Endodermal cell (in vitro differentiated cells): Measurements from ENCODE around the gene ECSIT. TPM values are rescaled to one million over a fixed set of nuclear protein-coding genes. Genes with fewer than 3 reads are reported as not detected.

Experiments
- DNase-seq: peaks from one replicate; pipeline ENCODE4 v3.0.0-alpha.2; 2017
- H3K27ac ChIP-seq: 2 replicates; pipeline ENCODE4 v1.5.1; 2013; ENCODE audit warnings: mild to moderate bottlenecking, low read depth, low read length, moderate library complexity
- H3K27me3 ChIP-seq: 2 replicates; pipeline ENCODE4 v1.6.1; 2013; ENCODE audit warnings: mild to moderate bottlenecking, low read length, moderate library complexity; ENCODE audit not compliant: insufficient read depth, control insufficient read depth, poor library complexity, severe bottlenecking
- H3K36me3 ChIP-seq: 2 replicates; pipeline ENCODE4 v1.7.0; 2013; ENCODE audit warnings: mild to moderate bottlenecking, low read length, moderate library complexity; ENCODE audit not compliant: control insufficient read depth, insufficient read depth
- H3K4me1 ChIP-seq: one replicate; pipeline ENCODE4 v1.7.0; 2013; ENCODE audit warnings: low read length; ENCODE audit not compliant: control insufficient read depth, insufficient read depth
- H3K4me3 ChIP-seq: 2 replicates; pipeline ENCODE4 v1.5.1; 2013; ENCODE audit warnings: mild to moderate bottlenecking, low read length, moderate library complexity
- H3K9ac ChIP-seq: 2 replicates; pipeline ENCODE4 v1.6.1; 2013; ENCODE audit warnings: mild to moderate bottlenecking, low read length, moderate library complexity; ENCODE audit not compliant: poor library complexity, severe bottlenecking; ENCODE audit errors: extremely low read depth
- H3K9me3 ChIP-seq: 2 replicates; pipeline ENCODE4 v1.6.1; 2013; ENCODE audit warnings: mild to moderate bottlenecking, low read length, moderate library complexity; ENCODE audit not compliant: control insufficient read depth
- H3K27ac Mint-ChIP-seq: 2 replicates; pipeline ENCODE4 v1.8.0; 2020; ENCODE audit warnings: mixed read lengths
- H3K27me3 Mint-ChIP-seq: 2 replicates; pipeline ENCODE4 v1.8.0; 2021; ENCODE audit warnings: mild to moderate bottlenecking, mixed read lengths; ENCODE audit not compliant: insufficient read depth
- H3K36me3 Mint-ChIP-seq: 2 replicates; pipeline ENCODE4 v1.8.0; 2020; ENCODE audit warnings: low read depth, mixed read lengths
- H3K4me1 Mint-ChIP-seq: 2 replicates; pipeline ENCODE4 v1.8.0; 2020; ENCODE audit warnings: mixed read lengths
- H3K4me3 Mint-ChIP-seq: 2 replicates; pipeline ENCODE4 v1.8.0; 2020; ENCODE audit warnings: mild to moderate bottlenecking, moderate library complexity, mixed read lengths
- H3K9me3 Mint-ChIP-seq: 2 replicates; pipeline ENCODE4 v1.8.0; 2020; ENCODE audit warnings: mild to moderate bottlenecking, mixed read lengths
- CTCF ChIP-seq: fragments of 200-600 bp; sonication (generic); conservative IDR thresholded peaks from 2 replicates; pipeline ENCODE4 v1.5.0; 2021; ENCODE audit warnings: antibody characterized with exemption, mild to moderate bottlenecking
- WGBS, 2 experiments: methylation state at CpG; one replicate each; pipeline versions ENCODE4 v1.1.5 to v1.1.7; 2013; ENCODE audit warnings: missing lambda C conversion rate in 2 of 2, mixed read lengths in 1 of 2; ENCODE audit not compliant: insufficient coverage in 1 of 2, insufficient read length in 1 of 2; 5-methylcytosine and 5-hydroxymethylcytosine counted together
- total RNA-seq, 2 donors: library from RNA; stranded (reverse); fragmentation: NEBNext Ultra II Directional in 1 of 2; extraction: Animal tissue kit (Norgen Biotek cat#: 25700) in 1 of 2; gene quantifications; 2 replicates in 1 of 2; 3 replicates in 1 of 2; pipeline ENCODE4 v1.2.1, GENCODE V29; 2021

Gene ECSIT
- total RNA-seq, 2 donors from 2014 or later: 24.7 to 26.2 TPM

DNA sequence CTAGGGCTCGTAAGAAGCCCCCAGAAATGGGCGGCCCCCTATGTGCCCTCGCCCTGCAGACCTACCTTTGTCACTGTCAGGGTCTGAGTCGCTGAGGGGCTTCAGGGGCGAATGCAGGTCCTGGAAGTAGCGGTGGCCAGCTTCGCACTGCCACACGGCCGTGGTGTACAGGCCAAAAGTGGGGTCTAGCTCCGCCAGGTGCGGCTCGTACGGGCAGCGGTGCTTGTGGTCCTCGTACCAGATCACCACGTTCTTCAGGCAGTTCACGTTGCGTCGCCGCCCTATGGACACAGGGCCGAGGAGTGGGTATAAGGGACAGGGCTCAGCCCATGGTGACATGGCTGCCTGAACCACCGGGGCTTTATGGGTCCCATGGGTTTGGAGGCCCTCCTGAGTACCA, 33.0 kb downstream of the ECSIT start:
- Histone ChIP-seq H3K9me3 (no peaks in the 10 kb centered on the region), H3K4me1 (no peaks in the 10 kb centered on the region), H3K36me3 (no peaks in the 10 kb centered on the region), H3K4me3 (no peak overlapping the region), H3K9ac (no peak overlapping the region), H3K27me3 (no peaks in the 10 kb centered on the region), H3K27ac (no peak overlapping the region)
- Mint-ChIP-seq H3K9me3 (no peaks in the 10 kb centered on the region), H3K4me3 (no peak overlapping the region), H3K27ac (no peak overlapping the region), H3K27me3 (no peaks in the 10 kb centered on the region), H3K4me1 (peaks cover under 1% of the 10 kb centered on the region), H3K36me3 (peaks cover 26% of the 10 kb centered on the region)
- 94 to 95% methylated on average over 18 to 22 of the region's 22 CpGs for WGBS, 2 experiments
- no peak for DNase-seq
- no peak for TF ChIP-seq CTCF

DNA sequence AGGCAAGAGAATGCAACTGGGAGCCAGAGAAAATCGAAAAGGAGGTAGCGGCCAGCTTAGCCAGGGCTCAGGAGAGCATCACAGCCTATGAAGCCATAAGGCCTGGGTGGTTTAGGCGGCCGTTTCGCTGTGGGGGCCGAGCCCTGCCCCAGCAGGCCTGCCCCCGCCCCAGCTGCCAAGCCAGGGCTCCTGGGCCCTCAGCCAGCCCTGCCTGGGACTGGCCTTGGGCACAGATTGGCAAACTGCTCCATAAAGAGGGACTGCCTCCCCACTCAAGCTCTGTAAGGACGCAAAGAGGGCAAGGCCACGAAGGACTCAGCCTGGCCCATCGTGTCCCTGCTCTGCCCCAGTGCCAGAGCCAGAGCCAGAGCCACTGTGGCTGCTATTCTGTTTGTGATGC, 33.5 kb downstream of the ECSIT start:
- H3K36me3 Mint-ChIP-seq: peaks cover 31% of the 10 kb centered on the region
- DNase-seq: no peak
- WGBS, 2 experiments: 94 to 95% methylated on average over 7 to 10 of the region's 10 CpGs
- no peaks in the 10 kb centered on the region for H3K4me1 ChIP-seq
- H3K9me3 ChIP-seq: no peaks in the 10 kb centered on the region
- H3K27me3 Mint-ChIP-seq: no peaks in the 10 kb centered on the region
- no peak overlapping the region for H3K4me3 ChIP-seq
- H3K9ac ChIP-seq: no peak overlapping the region
- TF ChIP-seq CTCF: no peak
- no peak overlapping the region for H3K4me3 Mint-ChIP-seq
- no peak overlapping the region for H3K27ac Mint-ChIP-seq
- no peaks in the 10 kb centered on the region for H3K36me3 ChIP-seq
- H3K9me3 Mint-ChIP-seq: no peaks in the 10 kb centered on the region
- H3K27me3 ChIP-seq: no peaks in the 10 kb centered on the region
- H3K27ac ChIP-seq: no peak overlapping the region
- H3K4me1 Mint-ChIP-seq: peaks cover 4% of the 10 kb centered on the region

DNA sequence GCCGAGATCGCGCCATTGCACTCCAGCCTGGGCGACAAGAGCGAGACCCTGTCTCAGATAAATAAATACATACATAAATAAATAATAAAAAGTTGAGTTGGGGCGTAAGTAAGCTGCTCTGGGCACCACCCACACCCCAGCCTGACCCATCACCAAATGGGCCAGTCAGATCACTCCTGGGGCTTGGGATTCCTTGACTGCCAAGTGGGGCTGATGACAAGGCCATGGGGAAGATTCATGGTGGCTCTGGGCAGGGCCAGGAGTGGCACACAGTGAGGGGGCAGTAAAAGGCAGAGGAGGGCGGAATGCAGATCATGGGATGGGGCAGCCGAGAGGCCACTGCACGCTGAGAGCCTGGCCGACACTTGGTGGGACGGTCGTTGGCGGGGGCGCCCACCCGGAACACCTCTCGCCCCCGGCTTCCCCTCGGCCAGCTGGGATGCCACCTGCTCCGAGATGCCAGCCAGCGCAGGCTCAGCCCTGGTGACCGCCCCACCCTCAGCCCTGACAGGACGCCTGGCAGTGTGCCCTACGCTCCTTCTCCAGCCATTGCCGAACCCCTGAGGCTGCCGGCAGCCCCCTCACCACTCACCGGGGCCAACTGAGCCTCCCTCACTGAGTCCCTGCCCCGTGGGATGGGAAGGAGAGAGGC, 34.2 kb downstream of the ECSIT start:
- no peak for DNase-seq
- Mint-ChIP-seq H3K36me3 (peaks cover 32% of the 10 kb centered on the region), H3K4me3 (no peak overlapping the region), H3K4me1 (peaks cover 4% of the 10 kb centered on the region), H3K9me3 (no peaks in the 10 kb centered on the region), H3K27me3 (no peaks in the 10 kb centered on the region), H3K27ac (no peak overlapping the region)
- no peak overlapping the region for H3K27ac ChIP-seq
- no peaks in the 10 kb centered on the region for H3K4me1 ChIP-seq
- no peaks in the 10 kb centered on the region for H3K27me3 ChIP-seq
- H3K36me3 ChIP-seq: no peaks in the 10 kb centered on the region
- no peak overlapping the region for H3K9ac ChIP-seq
- no peak for TF ChIP-seq CTCF
- H3K9me3 ChIP-seq: no peaks in the 10 kb centered on the region
- WGBS, 2 experiments: 93 to 96% methylated on average over 7 to 23 of the region's 27 CpGs
- no peak overlapping the region for H3K4me3 ChIP-seq
